T-cell (primary cell): Measurements from ENCODE around the gene INTS11. TPM values are rescaled to one million over a fixed set of nuclear protein-coding genes. Genes with fewer than 3 reads are reported as not detected.

Source experiments
- ATAC-seq, 4 experiments: fragments of 200-7000 bp in 3 of 4; fragments of 150-1000 bp in 1 of 4; cut with Tn5 transposase; replicated peaks in 1 of 4; 1 replicate in 3 of 4; 2 replicates in 1 of 4; pipeline ENCODE4 v1.10.0; 2021; ENCODE audit warnings: moderate library complexity in 3 of 4, mild to moderate bottlenecking in 2 of 4, moderate number of reproducible peaks in 1 of 4
- CTCF ChIA-PET, 2 donors: fragments of 300-600 bp; sonication (Branson Sonifier 250); formaldehyde crosslinking; loops; one replicate each; lab custom pipeline; 2022; ENCODE audit warnings: antibody characterized with exemption in 2 of 2; lab: Charles Lee
- POLR2A ChIA-PET, 2 donors: fragments of 300-600 bp; sonication (Branson Sonifier 250); formaldehyde crosslinking; loops; one replicate each; lab custom pipeline; 2022; ENCODE audit warnings: antibody characterized with exemption in 2 of 2; lab: Charles Lee
- DNase-seq, 35 experiments: peaks; one replicate each; pipeline versions ENCODE4 v3.0.0 to v3.0.0-alpha.2; 2013 to 2023
- H3K27ac ChIP-seq: one replicate; pipeline ENCODE4 v1.5.1; 2013; ENCODE audit warnings: low read length
- H3K27me3 ChIP-seq, 2 experiments: replicated peaks in 1 of 2; 1 replicate in 1 of 2; 2 replicates in 1 of 2; pipeline versions ENCODE4 v1.6.1 to v1.7.0; 2013; ENCODE audit warnings: low read length in 1 of 2, mixed read lengths in 1 of 2; ENCODE audit not compliant: control insufficient read depth in 2 of 2, insufficient read depth in 2 of 2; ENCODE audit errors: extremely low read depth in 1 of 2
- H3K36me3 ChIP-seq, 2 donors: 1 replicate in 1 of 2; 2 replicates in 1 of 2; pipeline versions ENCODE4 v1.6.1 to v1.7.0; 2013; ENCODE audit warnings: low read length in 1 of 2; ENCODE audit not compliant: control insufficient read depth in 2 of 2, insufficient read depth in 1 of 2; ENCODE audit errors: extremely low read depth in 1 of 2
- H3K4me1 ChIP-seq, 2 experiments: 1 replicate in 1 of 2; 2 replicates in 1 of 2; pipeline versions ENCODE4 v1.6.1 to v1.7.0; 2013; ENCODE audit warnings: low read length in 2 of 2, mixed read lengths in 1 of 2; ENCODE audit not compliant: insufficient read depth in 2 of 2, control insufficient read depth in 1 of 2; ENCODE audit errors: extremely low read depth in 1 of 2
- H3K4me3 ChIP-seq, 2 donors: 1 replicate in 1 of 2; 2 replicates in 1 of 2; pipeline versions ENCODE4 v1.5.1 to v1.7.0; 2013; ENCODE audit warnings: mild to moderate bottlenecking in 2 of 2, low read length in 1 of 2, moderate library complexity in 1 of 2; ENCODE audit not compliant: control insufficient read depth in 1 of 2; ENCODE audit errors: extremely low read depth in 1 of 2
- H3K9me3 ChIP-seq: 2 replicates; pipeline ENCODE4 v1.7.0; 2013
- H3K27ac Mint-ChIP-seq, 2 donors: one replicate each; pipeline ENCODE4 v1.8.0; 2020 to 2021; ENCODE audit warnings: mild to moderate bottlenecking in 2 of 2, mixed read lengths in 2 of 2
- H3K27me3 Mint-ChIP-seq, 2 donors: one replicate each; pipeline ENCODE4 v1.8.0; 2021 to 2022; ENCODE audit warnings: mixed read lengths in 2 of 2
- H3K36me3 Mint-ChIP-seq: one replicate; pipeline ENCODE4 v1.8.0; 2021; ENCODE audit warnings: mixed read lengths
- H3K4me1 Mint-ChIP-seq, 3 donors: one replicate each; pipeline ENCODE4 v1.8.0; 2020 to 2022; ENCODE audit warnings: mixed read lengths in 3 of 3, mild to moderate bottlenecking in 1 of 3
- H3K4me3 Mint-ChIP-seq, 3 donors: one replicate each; pipeline ENCODE4 v1.8.0; 2020 to 2022; ENCODE audit warnings: mild to moderate bottlenecking in 3 of 3, mixed read lengths in 3 of 3, moderate library complexity in 3 of 3
- H3K9me3 Mint-ChIP-seq, 3 donors: one replicate each; pipeline ENCODE4 v1.8.0; 2020 to 2022; ENCODE audit warnings: mixed read lengths in 3 of 3
- WGBS: methylation state at CpG from one replicate; pipeline ENCODE4 v1.1.5; 2013; ENCODE audit warnings: missing lambda C conversion rate; ENCODE audit not compliant: insufficient coverage; 5-methylcytosine and 5-hydroxymethylcytosine counted together
- total RNA-seq, 35 experiments: library from RNA in 6 of 35; stranded (reverse) in 6 of 35; fragments of 120-200 nt in 1 of 35; gene quantifications; one replicate each; pipeline versions ENCODE4 v1.2.1 to v1.2.4 and lab custom pipeline; 2013 to 2026

The INTS11 gene
- total RNA-seq, 5 donors from 2014 or later (not counting 1 experiment from before 2014, with no cell fraction given): 161 to 200 (median 182) TPM

- peaks cover 13 to 30% (median 28%) of the 10 kb centered on the region in 3 donors for H3K4me1 Mint-ChIP-seq
- Histone ChIP-seq H3K27ac (no peak overlapping the region), H3K36me3 (peaks cover 26 to 72% of the 10 kb centered on the region in 2 donors), H3K4me3 (no peak overlapping the region), H3K4me1 (peaks cover 0 to 20% of the 10 kb centered on the region in 2 experiments), H3K9me3 (no peaks in the 10 kb centered on the region), H3K27me3 (no peaks in the 10 kb centered on the region)
- H3K27ac Mint-ChIP-seq: no peak overlapping the region
- DNase-seq (no peak), ATAC-seq (no peak)
- H3K4me3 Mint-ChIP-seq: no peak overlapping the region
- H3K27me3 Mint-ChIP-seq: no peaks in the 10 kb centered on the region
- H3K9me3 Mint-ChIP-seq: no peaks in the 10 kb centered on the region
- CTCF ChIA-PET: interaction anchor here in 1 of 2 donors (0.6 kb wide), 1 partner anchor 15 kb away, joined by 3 read pairs; no protein-coding TSS in a partner anchor
- 100% methylated on average over 4 of the region's 9 CpGs for WGBS
- POLR2A ChIA-PET: no interaction called here
- peaks cover 26% of the 10 kb centered on the region for H3K36me3 Mint-ChIP-seq
Observed at GRCh38 chr1:1264026-1264425, 60.4 kb downstream of the INTS11 start.

GRCh38 chr1:1262758-1263157, 61.7 kb downstream of the INTS11 start:
- Histone ChIP-seq H3K9me3 (no peaks in the 10 kb centered on the region), H3K4me3 (no peak overlapping the region), H3K36me3 (peaks cover 24 to 70% of the 10 kb centered on the region in 2 donors), H3K4me1 (peaks cover 0 to 18% of the 10 kb centered on the region in 2 experiments), H3K27ac (no peak overlapping the region), H3K27me3 (no peaks in the 10 kb centered on the region)
- WGBS: 100% methylated on average over 4 of the region's 8 CpGs
- H3K27me3 Mint-ChIP-seq: no peaks in the 10 kb centered on the region
- peaks cover 27% of the 10 kb centered on the region for H3K36me3 Mint-ChIP-seq
- DNase-seq: no peak
- H3K27ac Mint-ChIP-seq: no peak overlapping the region
- H3K4me3 Mint-ChIP-seq: no peak overlapping the region
- H3K4me1 Mint-ChIP-seq: peaks cover 13 to 22% (median 21%) of the 10 kb centered on the region in 3 donors
- ATAC-seq: no peak
- ChIA-PET CTCF (no interaction called here), POLR2A (no interaction called here)
- no peaks in the 10 kb centered on the region for H3K9me3 Mint-ChIP-seq

DNA sequence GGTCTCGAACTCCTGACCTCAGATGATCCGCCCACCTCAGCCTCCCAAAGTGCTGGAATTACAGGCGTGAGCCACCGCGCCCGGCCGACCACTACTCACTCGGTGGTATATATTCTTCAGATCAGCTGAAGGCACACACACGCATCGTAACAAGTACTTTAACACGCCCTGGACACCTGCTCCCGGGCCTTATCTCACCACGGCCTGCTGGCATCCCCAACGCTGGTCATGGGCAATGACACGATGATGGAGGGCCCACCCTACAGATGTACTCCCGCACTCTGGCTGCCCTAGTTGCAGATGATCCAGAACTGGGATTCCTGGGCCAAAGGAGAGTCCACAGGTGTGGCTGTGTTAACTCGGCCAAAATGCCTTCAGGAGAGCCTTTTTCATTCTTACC, 62.4 kb downstream of the INTS11 start:
- Histone ChIP-seq H3K36me3 (peaks cover 22 to 68% of the 10 kb centered on the region in 2 donors), H3K27ac (no peak overlapping the region), H3K4me1 (peaks cover 0 to 18% of the 10 kb centered on the region in 2 experiments), H3K27me3 (no peaks in the 10 kb centered on the region), H3K9me3 (no peaks in the 10 kb centered on the region), H3K4me3 (no peak overlapping the region)
- peaks cover 27% of the 10 kb centered on the region for H3K36me3 Mint-ChIP-seq
- POLR2A ChIA-PET: no interaction called here
- 96% methylated on average over 15 of the region's 17 CpGs for WGBS
- no peaks in the 10 kb centered on the region for H3K9me3 Mint-ChIP-seq
- no peaks in the 10 kb centered on the region for H3K27me3 Mint-ChIP-seq
- H3K27ac Mint-ChIP-seq: no peak overlapping the region
- DNase-seq (no peak), ATAC-seq (no peak)
- peaks cover 10 to 23% (median 19%) of the 10 kb centered on the region in 3 donors for H3K4me1 Mint-ChIP-seq
- no peak overlapping the region for H3K4me3 Mint-ChIP-seq
- CTCF ChIA-PET: no interaction called here

Other genes starting within 250 kb of the INTS11 start
- 10 to 100 TPM; 20.4 to 37.7 (median 22.5) TPM for gene C1orf159, start 208.6 kb downstream of the INTS11 start, total RNA-seq
- 1 to 10 TPM in 1 of 5 donors, under 1 TPM in 3, not detected in 1; 0.26 to 1.0 (median 0.47) TPM for gene TTLL10, start 150.8 kb downstream of the INTS11 start, total RNA-seq
- gene TNFRSF18, start 118.1 kb downstream of the INTS11 start, total RNA-seq: 10 to 100 TPM in 4 of 5 donors, 1 to 10 TPM in 1; 6.4 to 20.5 (median 13.3) TPM
- gene TNFRSF4, start 110.5 kb downstream of the INTS11 start, total RNA-seq: 10 to 100 TPM; 15.1 to 35.4 (median 17.8) TPM
- 100 to 1,000 TPM in 4 of 5 donors, 10 to 100 TPM in 1; 98.6 to 151 (median 141) TPM for gene SDF4, start 92.7 kb downstream of the INTS11 start, total RNA-seq
- gene B3GALT6, start 92.4 kb downstream of the INTS11 start, total RNA-seq: 10 to 100 TPM in 4 of 5 donors, 1 to 10 TPM in 1; 10.0 to 30.4 (median 25.1) TPM
- 1 to 10 TPM; 2.8 to 4.2 (median 4.0) TPM for gene C1QTNF12, start 77.9 kb downstream of the INTS11 start, total RNA-seq
- 10 to 100 TPM; 60.8 to 89.8 (median 83.6) TPM for gene UBE2J2, start 50.8 kb downstream of the INTS11 start, total RNA-seq
- 10 to 100 TPM in 4 of 5 donors, 1 to 10 TPM in 1; 9.5 to 15.3 (median 11.1) TPM for gene SCNN1D, start 44.2 kb downstream of the INTS11 start, total RNA-seq
- 100 to 1,000 TPM in 2 of 5 donors, 10 to 100 TPM in 3; 63.0 to 107 (median 99.8) TPM for gene ACAP3, start 16.7 kb downstream of the INTS11 start, total RNA-seq
- gene PUSL1, start 16.1 kb downstream of the INTS11 start, total RNA-seq: 10 to 100 TPM; 16.7 to 26.4 (median 22.6) TPM
- gene CPTP, start 142 bp upstream of the INTS11 start, total RNA-seq: 10 to 100 TPM; 15.8 to 35.8 (median 29.9) TPM
- gene TAS1R3, start 6.6 kb upstream of the INTS11 start, total RNA-seq: 1 to 10 TPM; 1.6 to 2.3 (median 2.1) TPM
- gene DVL1, start 24.8 kb upstream of the INTS11 start, total RNA-seq: 10 to 100 TPM; 43.6 to 70.4 (median 64.9) TPM
- gene MXRA8, start 33.9 kb upstream of the INTS11 start, total RNA-seq: 1 to 10 TPM in 4 of 5 donors, under 1 TPM in 1; 0.99 to 6.8 (median 1.9) TPM
- 10 to 100 TPM; 58.8 to 91.7 (median 86.0) TPM for gene AURKAIP1, start 50.5 kb upstream of the INTS11 start, total RNA-seq
- gene CCNL2, start 74.7 kb upstream of the INTS11 start, total RNA-seq: 100 to 1,000 TPM; 250 to 418 (median 376) TPM
- gene MRPL20, start 82.6 kb upstream of the INTS11 start, total RNA-seq: 100 to 1,000 TPM; 106 to 123 (median 114) TPM
- under 1 TPM in 1 of 5 donors, not detected in 4; 0.20 TPM for gene ANKRD65, start 96.6 kb upstream of the INTS11 start, total RNA-seq
- under 1 TPM in 3 of 5 donors, not detected in 2; 0.15 to 0.54 (median 0.26) TPM for gene VWA1, start 111.0 kb upstream of the INTS11 start, total RNA-seq
- 1 to 10 TPM in 3 of 5 donors, under 1 TPM in 2; 0.59 to 3.1 (median 1.4) TPM for gene ATAD3C, start 125.0 kb upstream of the INTS11 start, total RNA-seq
- 10 to 100 TPM; 52.1 to 69.3 (median 57.2) TPM for gene ATAD3B, start 147.1 kb upstream of the INTS11 start, total RNA-seq
- 10 to 100 TPM; 24.6 to 42.5 (median 31.1) TPM for gene ATAD3A, start 187.5 kb upstream of the INTS11 start, total RNA-seq
- 1 to 10 TPM; 1.0 to 3.1 (median 1.4) TPM for gene TMEM240, start 216.0 kb upstream of the INTS11 start, total RNA-seq